Stimulated activated naive B cell treated with anti-CD40 and anti-IgM and Interleukin-4, amounts not matched to agents 10 μg/mL and 1 μg/mL and 100 μg/mL, for 72 hours (primary cell): ENCODE measurements around the gene ARHGEF18.
"Not testable (repeated sequence)": the region's sequence is repeated elsewhere in the genome, so short reads cannot be mapped to it uniquely, and the experiment has no call there.

Experiments used
- ATAC-seq, 2 donors: fragments of 150-1000 bp; cut with Tn5 transposase; replicated peaks; 2 replicates each; pipeline ENCODE4 v1.10.0; 2021; ENCODE audit warnings: moderate library complexity in 1 of 2
- DNase-seq: peaks from one replicate; pipeline ENCODE4 v3.0.0; 2021
- H3K27ac Mint-ChIP-seq: one replicate; pipeline ENCODE4 v1.8.0; 2022; ENCODE audit warnings: mild to moderate bottlenecking, mixed read lengths
- H3K27me3 Mint-ChIP-seq, 2 donors: one replicate each; pipeline ENCODE4 v1.8.0; 2022; ENCODE audit warnings: mixed read lengths in 2 of 2
- H3K36me3 Mint-ChIP-seq, 2 donors: one replicate each; pipeline ENCODE4 v1.8.0; 2022; ENCODE audit warnings: mixed read lengths in 2 of 2, mild to moderate bottlenecking in 1 of 2
- H3K4me1 Mint-ChIP-seq, 2 donors: one replicate each; pipeline ENCODE4 v1.8.0; 2022; ENCODE audit warnings: mixed read lengths in 2 of 2, mild to moderate bottlenecking in 1 of 2
- H3K4me3 Mint-ChIP-seq, 2 donors: one replicate each; pipeline ENCODE4 v1.8.0; 2022; ENCODE audit warnings: mild to moderate bottlenecking in 2 of 2, mixed read lengths in 2 of 2, moderate library complexity in 1 of 2
- H3K9me3 Mint-ChIP-seq, 2 donors: one replicate each; pipeline ENCODE4 v1.8.0; 2022; ENCODE audit warnings: mixed read lengths in 2 of 2, mild to moderate bottlenecking in 1 of 2

ARHGEF18 gene

GRCh38 chr19:7348587-7349230 is at the start of gene ARHGEF18:
Gene ARHGEF18, plus strand, starts transcription at chr19:7348937. Its CDS starts 13,954 bp downstream, at chr19:7362891.
- H3K9me3 Mint-ChIP-seq: peaks cover 9 to 10% of the 10 kb centered on the region in 2 donors
- ATAC-seq: peak; percentile 51 to 57
- DNase-seq: peak; percentile 56
- H3K36me3 Mint-ChIP-seq: peaks cover 11 to 16% of the 10 kb centered on the region in 2 donors
- H3K4me1 Mint-ChIP-seq: peaks cover 48 to 54% of the 10 kb centered on the region in 2 donors
- peak within 1 kb of the TSS; percentile 82 to 85 for H3K4me3 Mint-ChIP-seq
- H3K27me3 Mint-ChIP-seq: no peaks in the 10 kb centered on the region
- H3K27ac Mint-ChIP-seq: peak within 1 kb of the TSS; percentile 98

- Mint-ChIP-seq H3K4me3 (no peak overlapping the region), H3K36me3 (no peaks in the 10 kb centered on the region), H3K4me1 (peaks cover 2 to 6% of the 10 kb centered on the region in 2 donors), H3K27me3 (peaks cover 4 to 10% of the 10 kb centered on the region in 2 donors), H3K27ac (no peak overlapping the region), H3K9me3 (no peaks in the 10 kb centered on the region)
- ATAC-seq (no peak), DNase-seq (no peak)
Observed at GRCh38 chr19:7301525-7301924, 47.2 kb upstream of the ARHGEF18 start.

GRCh38 chr19:7303470-7303869 is 45.3 kb upstream of the ARHGEF18 start:
- Mint-ChIP-seq H3K27me3 (peaks cover 0 to 4% of the 10 kb centered on the region in 2 donors), H3K4me1 (peaks cover 0 to 6% of the 10 kb centered on the region in 2 donors), H3K9me3 (no peaks in the 10 kb centered on the region), H3K27ac (no peak overlapping the region), H3K36me3 (no peaks in the 10 kb centered on the region), H3K4me3 (no peak overlapping the region)
- ATAC-seq: no peak
- DNase-seq: no peak

DNA sequence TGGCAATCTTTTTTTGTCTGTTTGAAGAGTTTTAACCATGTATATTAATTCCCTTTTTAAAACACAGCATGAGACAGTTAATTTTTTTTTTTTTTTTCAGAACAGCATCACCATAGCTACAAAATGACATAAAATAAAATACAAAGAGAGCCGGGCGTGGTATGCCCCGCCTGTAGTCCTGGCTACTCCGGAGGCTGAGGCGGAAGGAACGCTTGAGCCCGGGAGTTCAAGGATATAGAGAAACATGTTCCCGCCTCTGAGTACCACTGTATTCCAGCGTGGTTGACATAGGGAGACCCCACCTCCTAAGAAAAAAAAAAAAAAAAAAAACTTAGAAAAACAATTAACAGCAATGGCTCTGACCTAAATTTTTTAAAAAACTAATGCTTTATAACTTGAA is 44.5 kb upstream of the ARHGEF18 start:
- Mint-ChIP-seq H3K4me3 (peak overlapping the region in 1 of 2 donors; percentile 28), H3K36me3 (no peaks in the 10 kb centered on the region), H3K27me3 (peaks cover 0 to 4% of the 10 kb centered on the region in 2 donors), H3K9me3 (no peaks in the 10 kb centered on the region), H3K27ac (no peak overlapping the region), H3K4me1 (peaks cover 0 to 6% of the 10 kb centered on the region in 2 donors)
- no peak for ATAC-seq
- DNase-seq: no peak

- Mint-ChIP-seq H3K36me3 (no peaks in the 10 kb centered on the region), H3K4me3 (no peak overlapping the region), H3K4me1 (peaks cover 0 to 6% of the 10 kb centered on the region in 2 donors), H3K27me3 (no peaks in the 10 kb centered on the region), H3K9me3 (no peaks in the 10 kb centered on the region), H3K27ac (no peak overlapping the region)
- no peak for ATAC-seq
- DNase-seq: no peak
Observed at GRCh38 chr19:7307590-7308218, 41.0 kb upstream of the ARHGEF18 start.

- H3K36me3 Mint-ChIP-seq, ATAC-seq, DNase-seq, H3K27me3 Mint-ChIP-seq, H3K4me3 Mint-ChIP-seq, H3K4me1 Mint-ChIP-seq, H3K27ac Mint-ChIP-seq, H3K9me3 Mint-ChIP-seq: not testable (repeated sequence)
Observed at GRCh38 chr19:7308327-7308726, 40.4 kb upstream of the ARHGEF18 start.

- Mint-ChIP-seq H3K9me3 (no peaks in the 10 kb centered on the region), H3K27ac (no peak overlapping the region), H3K27me3 (no peaks in the 10 kb centered on the region), H3K36me3 (no peaks in the 10 kb centered on the region), H3K4me3 (no peak overlapping the region), H3K4me1 (peaks cover 0 to 2% of the 10 kb centered on the region in 2 donors)
- ATAC-seq: no peak
- DNase-seq: no peak
Observed at GRCh38 chr19:7311911-7312310, 36.8 kb upstream of the ARHGEF18 start.

DNA sequence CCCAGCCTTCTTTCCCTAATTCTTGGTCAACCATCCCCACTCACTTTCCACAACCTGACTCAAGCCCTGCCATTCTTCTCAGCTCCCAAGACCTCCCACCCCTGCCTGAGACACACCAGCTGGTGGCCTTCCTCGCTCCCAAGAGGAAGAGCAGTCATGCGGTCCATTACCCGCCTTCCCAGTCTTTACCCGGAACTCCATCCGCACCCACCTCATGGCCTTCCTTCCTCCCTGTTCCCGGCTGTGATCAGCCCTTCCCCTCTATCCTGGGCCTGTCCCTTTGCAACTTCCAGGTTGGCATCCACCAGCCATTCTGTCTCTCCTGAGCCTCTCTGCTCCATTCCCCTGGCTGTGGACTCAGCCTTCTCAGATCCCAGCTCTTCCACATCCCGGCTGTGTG is 35.9 kb upstream of the ARHGEF18 start:
- H3K27me3 Mint-ChIP-seq: peaks cover 0 to 3% of the 10 kb centered on the region in 2 donors
- ATAC-seq: no peak

GRCh38 chr19:7318176-7318575 is 30.6 kb upstream of the ARHGEF18 start:
- H3K4me1 Mint-ChIP-seq: no peaks in the 10 kb centered on the region
- DNase-seq (no peak), ATAC-seq (no peak)
- H3K36me3 Mint-ChIP-seq: no peaks in the 10 kb centered on the region
- H3K27ac Mint-ChIP-seq: no peak overlapping the region
- H3K9me3 Mint-ChIP-seq: peaks cover 0 to 3% of the 10 kb centered on the region in 2 donors
- peaks cover 0 to 4% of the 10 kb centered on the region in 2 donors for H3K27me3 Mint-ChIP-seq
- no peak overlapping the region for H3K4me3 Mint-ChIP-seq

More for the DNA sequence above, 35.9 kb upstream of the ARHGEF18 start:
- Mint-ChIP-seq H3K4me3 (no peak overlapping the region), H3K4me1 (peaks cover 0 to 2% of the 10 kb centered on the region in 2 donors), H3K36me3 (no peaks in the 10 kb centered on the region), H3K27ac (peak overlapping the region; percentile 25), H3K9me3 (no peaks in the 10 kb centered on the region)
- no peak for DNase-seq

DNA sequence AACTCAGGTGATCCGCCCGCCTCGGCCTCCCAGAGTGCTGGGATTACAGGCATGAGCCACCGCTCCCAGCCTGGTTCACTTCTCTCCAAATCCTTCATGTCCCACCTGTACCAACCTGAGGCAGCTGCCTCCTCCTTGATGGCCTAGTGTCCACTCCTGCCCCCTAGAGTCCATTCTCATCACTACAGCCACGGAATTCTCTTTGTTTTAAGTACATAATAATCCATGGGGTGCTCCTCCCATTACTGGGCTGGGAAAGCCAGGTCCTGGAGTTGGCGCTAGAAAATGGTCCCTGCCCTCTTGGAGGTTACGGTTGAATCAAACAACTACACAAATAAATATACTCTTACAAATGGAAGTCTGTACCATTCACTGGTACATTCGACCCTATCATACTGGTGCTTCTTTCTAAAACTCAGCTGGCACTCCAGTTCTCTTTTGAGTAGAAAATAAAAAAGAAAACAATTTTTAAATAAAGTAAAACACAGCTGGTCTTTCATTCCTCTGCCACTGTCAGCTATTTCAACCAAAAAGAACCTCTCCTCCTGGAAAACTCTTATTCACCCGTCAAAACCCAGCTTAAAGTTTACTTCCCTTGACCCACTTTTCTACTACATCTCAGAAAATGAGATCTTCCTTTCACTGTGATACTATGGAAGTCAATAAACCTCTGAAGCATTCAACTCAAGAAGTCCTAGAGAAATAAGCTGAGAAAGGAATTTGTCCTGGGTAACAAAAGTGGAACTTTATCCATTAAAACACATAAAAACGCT is 22.4 kb upstream of the ARHGEF18 start:
- H3K4me1 Mint-ChIP-seq: peaks cover 3 to 6% of the 10 kb centered on the region in 2 donors
- no peaks in the 10 kb centered on the region for H3K27me3 Mint-ChIP-seq
- ATAC-seq (no peak), DNase-seq (no peak)
- H3K9me3 Mint-ChIP-seq: peaks cover 2 to 3% of the 10 kb centered on the region in 2 donors
- H3K4me3 Mint-ChIP-seq: no peak overlapping the region
- H3K36me3 Mint-ChIP-seq: peaks cover 0 to 3% of the 10 kb centered on the region in 2 donors
- H3K27ac Mint-ChIP-seq: no peak overlapping the region

- no peak for DNase-seq
- Mint-ChIP-seq H3K27me3 (no peaks in the 10 kb centered on the region), H3K9me3 (peaks cover 2 to 3% of the 10 kb centered on the region in 2 donors), H3K4me3 (no peak overlapping the region), H3K27ac (no peak overlapping the region), H3K36me3 (peaks cover 0 to 3% of the 10 kb centered on the region in 2 donors), H3K4me1 (peaks cover 3 to 6% of the 10 kb centered on the region in 2 donors)
- ATAC-seq: no peak
Observed at GRCh38 chr19:7327802-7328201, 20.9 kb upstream of the ARHGEF18 start.

DNA sequence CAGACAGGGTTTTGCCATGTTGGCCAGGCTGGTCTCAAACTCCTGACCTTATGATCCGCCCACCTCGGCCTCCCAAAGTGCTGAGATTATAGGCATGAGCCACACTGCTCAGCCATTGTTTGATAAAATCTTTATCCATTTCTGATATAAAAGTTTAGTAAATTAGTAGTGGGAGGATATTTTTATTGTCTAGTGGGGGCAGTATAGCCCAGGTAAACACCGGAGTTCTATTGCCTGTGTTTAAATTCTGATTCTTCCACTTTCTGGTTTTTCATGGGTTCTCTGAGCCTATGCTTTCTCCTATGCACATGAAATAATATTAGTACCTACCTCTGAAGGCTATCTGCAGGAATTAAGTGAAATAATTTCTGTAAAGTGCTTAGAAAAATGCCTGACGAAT is 20.1 kb upstream of the ARHGEF18 start:
- Mint-ChIP-seq H3K4me1 (peaks cover 7 to 14% of the 10 kb centered on the region in 2 donors), H3K9me3 (peaks cover 2 to 3% of the 10 kb centered on the region in 2 donors), H3K27me3 (no peaks in the 10 kb centered on the region), H3K4me3 (no peak overlapping the region), H3K27ac (no peak overlapping the region), H3K36me3 (peaks cover 0 to 3% of the 10 kb centered on the region in 2 donors)
- ATAC-seq: no peak
- no peak for DNase-seq

DNA sequence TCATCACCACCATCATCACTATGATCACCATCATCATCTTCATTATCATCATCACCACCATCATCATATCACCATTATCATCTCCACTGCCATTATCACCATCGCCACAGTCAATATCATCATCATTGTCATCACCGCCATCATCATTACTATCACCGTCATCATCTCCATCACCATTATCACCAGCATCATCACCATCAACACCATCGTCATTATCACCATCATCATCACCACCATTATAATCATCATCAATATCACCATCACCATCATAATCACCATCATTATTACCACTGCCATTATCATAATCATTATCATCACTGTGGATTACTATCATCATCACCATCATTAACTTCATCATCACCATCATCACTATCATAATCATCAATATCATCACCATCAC is 17.3 kb upstream of the ARHGEF18 start:
- Mint-ChIP-seq H3K36me3 (peaks cover 0 to 3% of the 10 kb centered on the region in 2 donors), H3K27me3 (no peaks in the 10 kb centered on the region), H3K4me1 (peaks cover 20 to 31% of the 10 kb centered on the region in 2 donors), H3K4me3 (no peak overlapping the region), H3K27ac (no peak overlapping the region), H3K9me3 (no peaks in the 10 kb centered on the region)
- ATAC-seq (no peak), DNase-seq (no peak)
